T-helper 17 cell (primary cell): ENCODE measurements around the gene FBXO44. TPM values are rescaled to one million over a fixed set of nuclear protein-coding genes. Genes with fewer than 3 reads are reported as not detected.

ENCODE experiments used
- ATAC-seq: fragments of 150-1000 bp; cut with Tn5 transposase; 2 replicates; pipeline ENCODE4 v1.10.0; 2021; ENCODE audit warnings: mild to moderate bottlenecking, moderate library complexity
- DNase-seq, 3 donors: peaks; one replicate each; pipeline versions ENCODE4 v3.0.0 to v3.0.0-alpha.2; 2020 to 2021
- H3K9me3 ChIP-seq: one replicate; pipeline ENCODE4 v1.7.0; 2013; ENCODE audit warnings: low read length, mild to moderate bottlenecking; ENCODE audit not compliant: control insufficient read depth, poor library complexity, severe bottlenecking
- H3K27ac Mint-ChIP-seq: one replicate; pipeline ENCODE4 v1.8.0; 2022; ENCODE audit warnings: mild to moderate bottlenecking, moderate library complexity, mixed read lengths
- H3K27me3 Mint-ChIP-seq: one replicate; pipeline ENCODE4 v1.8.0; 2022; ENCODE audit warnings: mixed read lengths
- H3K36me3 Mint-ChIP-seq: one replicate; pipeline ENCODE4 v1.8.0; 2022; ENCODE audit warnings: low read depth, mixed read lengths
- H3K4me1 Mint-ChIP-seq: one replicate; pipeline ENCODE4 v1.8.0; 2022; ENCODE audit warnings: mild to moderate bottlenecking, mixed read lengths
- H3K4me3 Mint-ChIP-seq: one replicate; pipeline ENCODE4 v1.8.0; 2022; ENCODE audit warnings: mild to moderate bottlenecking, moderate library complexity, mixed read lengths
- total RNA-seq, 4 donors: library from RNA in 2 of 4; stranded (reverse) in 2 of 4; gene quantifications; one replicate each; pipeline ENCODE4 v1.2.3 and lab custom pipeline; 2022 to 2026

FBXO44 gene
- total RNA-seq, 2 donors from 2014 or later: 36.2 to 36.5 TPM

DNA sequence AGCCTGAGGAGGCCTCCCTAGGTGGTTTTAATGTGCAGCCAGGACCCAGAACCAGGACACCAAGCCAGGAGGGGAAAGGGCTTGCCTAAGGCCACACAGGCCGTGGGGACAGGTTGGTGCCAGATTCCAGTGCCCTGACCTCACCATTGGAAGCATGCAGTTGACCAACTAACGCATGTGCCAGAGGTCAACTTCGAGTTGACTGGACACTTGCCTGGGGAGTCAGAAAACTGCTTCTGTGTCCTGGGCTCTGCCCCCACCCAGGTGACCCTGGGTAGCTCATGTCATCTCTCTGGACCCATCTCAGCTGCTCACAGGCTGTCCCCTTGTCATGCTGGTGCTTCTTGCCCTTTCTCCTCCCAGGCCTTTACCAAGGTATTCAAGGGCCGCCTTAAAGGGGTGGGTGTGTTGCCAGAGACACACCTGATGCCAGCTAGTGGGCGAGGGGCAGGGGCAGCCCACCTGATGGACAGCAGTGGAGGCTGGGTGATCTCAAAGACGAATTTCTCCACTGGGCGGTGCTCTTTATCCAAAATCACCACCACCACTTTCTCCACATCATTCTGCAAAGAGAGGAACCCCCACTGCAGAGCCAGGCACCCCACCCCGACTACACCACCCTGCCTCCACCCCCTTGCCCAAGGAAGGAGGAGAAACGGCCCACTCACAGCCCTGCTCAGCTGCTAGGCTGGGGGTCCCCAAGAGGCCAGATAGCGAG, 21.9 kb downstream of the FBXO44 start:
- Mint-ChIP-seq H3K27ac (no peak overlapping the region), H3K36me3 (no peaks in the 10 kb centered on the region), H3K27me3 (no peaks in the 10 kb centered on the region), H3K4me3 (no peak overlapping the region), H3K4me1 (peaks cover 13% of the 10 kb centered on the region)
- no peaks in the 10 kb centered on the region for H3K9me3 ChIP-seq
- ATAC-seq: no peak
- DNase-seq: no peak

DNA sequence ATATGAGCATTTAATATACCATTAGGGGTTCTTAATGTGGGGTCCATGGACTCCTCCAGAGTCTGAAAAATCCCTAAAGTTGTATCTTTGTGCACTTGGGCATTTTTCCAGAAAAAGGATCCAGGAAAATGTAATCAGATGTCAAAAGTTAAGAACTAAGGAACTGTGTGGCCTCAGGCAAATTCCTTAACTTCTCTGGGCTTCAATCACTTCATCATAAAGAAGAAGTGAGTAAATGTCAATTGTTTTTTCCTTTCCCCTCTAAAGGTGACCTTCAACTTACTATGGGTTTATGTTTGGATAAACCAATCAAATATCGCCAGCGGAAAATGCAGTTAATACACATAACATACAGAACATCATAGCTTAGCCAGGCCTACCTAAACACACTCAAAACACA, 23.8 kb downstream of the FBXO44 start:
- Mint-ChIP-seq H3K27me3 (no peaks in the 10 kb centered on the region), H3K4me3 (no peak overlapping the region), H3K4me1 (peaks cover 18% of the 10 kb centered on the region), H3K27ac (no peak overlapping the region), H3K36me3 (no peaks in the 10 kb centered on the region)
- ATAC-seq (no peak), DNase-seq (no peak)
- no peaks in the 10 kb centered on the region for H3K9me3 ChIP-seq

DNA sequence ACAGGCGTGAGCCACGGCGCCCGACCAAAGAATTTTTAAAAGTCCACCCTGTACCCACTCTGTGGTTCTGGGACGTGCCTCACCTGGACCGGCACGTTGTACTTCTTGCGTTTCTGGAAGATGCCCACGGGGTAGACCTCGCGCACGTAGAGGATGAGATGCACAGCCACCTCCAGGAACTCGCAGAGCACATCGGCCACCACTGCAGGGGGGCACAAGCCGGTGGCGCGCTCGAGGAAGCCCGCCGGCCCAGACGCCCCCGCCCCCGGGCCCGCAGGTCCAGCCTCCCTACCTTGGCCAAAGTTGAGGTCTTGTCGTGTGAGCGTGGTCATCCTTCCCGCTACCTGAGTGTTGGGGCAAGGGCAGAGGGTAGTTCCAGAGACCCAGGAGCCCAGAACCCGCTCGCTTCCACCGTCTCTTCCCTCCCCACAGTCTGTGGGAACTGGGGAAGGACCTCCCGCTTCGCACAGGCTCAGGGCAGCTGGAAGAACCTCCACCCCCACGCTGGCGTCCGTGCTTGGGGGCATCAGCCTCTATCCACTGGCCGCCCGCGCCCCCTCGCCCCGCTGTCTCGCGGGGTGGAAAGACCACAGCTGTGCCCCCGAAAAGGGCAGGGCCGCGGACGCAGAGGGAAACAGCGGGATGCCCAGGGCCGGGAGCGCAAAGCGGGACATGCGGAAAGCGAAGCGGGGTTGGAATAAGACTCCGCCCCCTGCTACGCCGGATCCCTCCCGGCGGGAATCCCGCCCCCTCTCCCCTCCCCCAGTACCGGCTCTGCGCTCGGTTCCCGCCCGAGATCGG, 25.8 kb downstream of the FBXO44 start:
- Mint-ChIP-seq H3K27ac (peak overlapping the region; percentile 34), H3K4me1 (peaks cover 18% of the 10 kb centered on the region), H3K27me3 (no peaks in the 10 kb centered on the region), H3K36me3 (no peaks in the 10 kb centered on the region), H3K4me3 (peak overlapping the region; percentile 93)
- no peaks in the 10 kb centered on the region for H3K9me3 ChIP-seq
- ATAC-seq (peak; percentile 4), DNase-seq (no peak)

DNA sequence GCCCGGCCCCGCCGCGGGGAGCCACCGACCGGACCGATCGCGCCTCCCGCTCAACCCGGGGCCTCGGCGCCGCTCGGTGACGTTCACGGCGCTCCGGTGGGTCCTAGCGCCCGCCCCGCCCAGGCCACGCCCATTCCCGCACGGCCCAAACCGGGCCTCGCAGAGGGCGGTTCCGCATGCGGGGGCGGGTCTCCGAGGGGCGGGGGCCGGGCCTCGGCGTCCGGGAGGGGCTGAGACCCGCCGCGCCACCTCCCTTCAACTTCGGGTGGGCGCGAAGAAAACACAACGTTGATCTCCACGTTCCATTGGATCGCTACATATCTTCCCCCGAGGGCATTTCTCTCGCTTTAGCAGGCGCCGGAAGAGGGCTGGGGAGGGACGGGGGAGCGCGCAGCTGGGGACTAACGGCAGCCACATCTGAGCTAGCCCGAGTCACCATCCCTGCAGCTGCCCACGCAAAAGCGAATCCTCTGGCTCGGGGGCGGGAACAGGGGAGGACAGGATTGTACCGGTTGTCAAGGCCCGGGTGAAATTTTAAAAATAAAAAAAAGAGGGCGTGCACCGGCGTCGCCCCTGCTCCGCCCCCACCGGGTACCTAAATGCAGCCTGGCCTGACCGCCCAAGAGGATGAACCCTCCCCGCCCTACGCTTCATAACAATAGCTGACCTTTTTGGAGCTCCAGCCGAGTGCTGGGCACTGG, 26.5 kb downstream of the FBXO44 start, which contains the start of gene MAD2L2:
Gene MAD2L2, minus strand, starts transcription at position 78 of the 701 bp plus-strand sequence. CDS start 547 bp downstream, outside the sequence.
- H3K9me3 ChIP-seq: no peaks in the 10 kb centered on the region
- H3K27ac Mint-ChIP-seq: peak within 1 kb of the TSS; percentile 86
- no peaks in the 10 kb centered on the region for H3K27me3 Mint-ChIP-seq
- H3K4me1 Mint-ChIP-seq: peaks cover 18% of the 10 kb centered on the region
- ATAC-seq (peak; percentile 95), DNase-seq (peak; percentile 84 to 96 (median 90))
- peak within 1 kb of the TSS; percentile 93 for H3K4me3 Mint-ChIP-seq
- H3K36me3 Mint-ChIP-seq: peaks cover 2% of the 10 kb centered on the region

DNA sequence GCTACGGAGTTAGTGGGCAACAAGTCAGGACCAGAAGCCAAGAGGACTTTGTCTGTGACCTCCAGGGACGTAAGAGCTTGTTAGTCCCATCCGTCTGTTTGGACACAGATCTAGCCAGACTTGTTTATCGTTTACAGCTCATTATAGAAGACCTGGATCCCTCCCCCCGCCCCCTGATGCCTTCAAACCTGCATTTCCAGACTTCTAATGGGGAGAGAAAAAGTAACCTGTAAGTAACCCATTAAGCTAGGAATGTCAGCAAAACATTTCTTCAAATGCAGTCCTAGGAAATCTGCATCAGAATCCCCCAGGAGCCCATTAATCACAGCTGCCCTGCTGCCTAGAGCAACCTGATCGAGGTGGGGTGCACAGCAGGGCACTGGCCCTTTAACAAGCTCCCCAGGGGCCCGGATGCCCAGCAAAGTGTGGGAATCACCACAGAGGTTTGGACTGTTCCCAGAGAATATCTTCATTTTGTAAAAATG, 27.7 kb downstream of the FBXO44 start:
- DNase-seq (no peak), ATAC-seq (no peak)
- H3K27me3 Mint-ChIP-seq: no peaks in the 10 kb centered on the region
- peaks cover 2% of the 10 kb centered on the region for H3K36me3 Mint-ChIP-seq
- peak overlapping the region; percentile 93 for H3K4me3 Mint-ChIP-seq
- peaks cover 18% of the 10 kb centered on the region for H3K4me1 Mint-ChIP-seq
- H3K27ac Mint-ChIP-seq: no peak overlapping the region
- H3K9me3 ChIP-seq: no peaks in the 10 kb centered on the region

DNA sequence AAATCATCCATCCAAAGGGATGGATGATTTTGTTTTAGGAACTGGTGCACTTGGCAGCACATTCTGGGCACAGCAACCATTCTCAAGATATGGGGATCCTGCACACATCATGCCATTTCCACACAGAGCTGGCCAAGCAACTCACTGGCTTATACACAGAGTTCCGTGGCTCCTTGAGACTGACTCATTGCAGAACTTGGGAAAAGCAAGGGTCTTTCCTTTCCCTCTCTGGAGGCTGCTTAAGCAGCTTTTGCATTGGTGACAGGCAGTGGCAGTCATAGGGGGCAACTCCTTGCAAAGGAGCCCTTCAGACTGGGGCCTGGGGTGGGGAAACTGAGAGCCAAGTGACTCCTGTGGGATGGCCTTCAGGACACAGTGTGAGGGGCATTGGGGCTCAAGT, 28.1 kb downstream of the FBXO44 start:
- Mint-ChIP-seq H3K36me3 (peaks cover 2% of the 10 kb centered on the region), H3K4me3 (no peak overlapping the region), H3K27me3 (peaks cover 4% of the 10 kb centered on the region), H3K27ac (no peak overlapping the region), H3K4me1 (peaks cover 18% of the 10 kb centered on the region)
- ATAC-seq: no peak
- no peak for DNase-seq
- H3K9me3 ChIP-seq: no peaks in the 10 kb centered on the region

DNA sequence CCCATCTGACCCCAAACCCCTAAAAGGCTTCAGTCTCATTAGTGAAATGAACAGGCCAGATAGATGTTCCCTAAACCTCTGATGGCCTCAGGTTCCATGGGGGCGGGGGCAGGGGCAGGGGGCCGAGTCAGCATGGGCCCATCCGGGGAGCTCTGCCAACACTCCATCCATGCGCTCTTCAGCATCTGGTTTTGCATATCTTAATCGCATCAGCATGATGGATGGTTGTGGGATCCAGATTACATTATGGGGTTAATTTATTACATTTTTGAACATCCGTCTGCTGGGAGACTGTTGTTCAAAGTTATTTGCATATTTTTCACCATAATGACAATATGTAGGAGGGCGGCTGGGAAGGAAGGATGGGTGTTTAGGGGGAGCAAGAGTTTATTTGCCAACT, 29.4 kb downstream of the FBXO44 start:
- DNase-seq: no peak
- Mint-ChIP-seq H3K4me1 (peaks cover 11% of the 10 kb centered on the region), H3K27me3 (peaks cover 16% of the 10 kb centered on the region), H3K4me3 (no peak overlapping the region), H3K27ac (no peak overlapping the region), H3K36me3 (peaks cover 2% of the 10 kb centered on the region)
- H3K9me3 ChIP-seq: no peaks in the 10 kb centered on the region
- no peak for ATAC-seq

DNA sequence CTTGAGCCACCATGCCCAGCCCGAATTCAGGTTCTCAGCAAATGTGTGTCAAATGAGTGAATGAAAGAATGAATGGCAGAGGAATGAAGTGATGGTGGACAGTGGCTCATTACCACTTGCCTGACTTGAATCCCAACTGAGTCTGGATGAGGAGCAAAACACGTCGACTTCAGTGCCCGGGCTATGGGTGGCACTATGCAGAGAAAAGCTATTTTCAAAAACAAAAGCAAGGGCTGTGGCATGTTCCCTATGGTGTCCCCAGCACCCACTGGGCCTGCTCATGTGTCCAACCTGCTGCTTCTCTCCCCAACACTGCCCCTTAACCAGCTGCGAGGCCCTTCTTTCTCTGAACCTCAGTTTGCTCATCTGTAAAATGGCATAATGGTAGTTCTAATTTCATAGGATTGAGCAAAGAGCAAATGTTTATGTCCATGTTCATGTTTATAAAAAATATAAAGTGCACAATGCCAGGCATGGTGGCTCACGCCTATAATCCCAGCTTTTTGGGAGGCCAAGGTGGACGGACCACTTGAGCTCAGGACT, 30.6 kb downstream of the FBXO44 start:
- ATAC-seq: no peak
- H3K4me1 Mint-ChIP-seq: peaks cover 12% of the 10 kb centered on the region
- no peak overlapping the region for H3K4me3 Mint-ChIP-seq
- DNase-seq: no peak
- H3K27ac Mint-ChIP-seq: no peak overlapping the region
- no peaks in the 10 kb centered on the region for H3K9me3 ChIP-seq
- peaks cover 25% of the 10 kb centered on the region for H3K27me3 Mint-ChIP-seq
- H3K36me3 Mint-ChIP-seq: peaks cover 7% of the 10 kb centered on the region

DNA sequence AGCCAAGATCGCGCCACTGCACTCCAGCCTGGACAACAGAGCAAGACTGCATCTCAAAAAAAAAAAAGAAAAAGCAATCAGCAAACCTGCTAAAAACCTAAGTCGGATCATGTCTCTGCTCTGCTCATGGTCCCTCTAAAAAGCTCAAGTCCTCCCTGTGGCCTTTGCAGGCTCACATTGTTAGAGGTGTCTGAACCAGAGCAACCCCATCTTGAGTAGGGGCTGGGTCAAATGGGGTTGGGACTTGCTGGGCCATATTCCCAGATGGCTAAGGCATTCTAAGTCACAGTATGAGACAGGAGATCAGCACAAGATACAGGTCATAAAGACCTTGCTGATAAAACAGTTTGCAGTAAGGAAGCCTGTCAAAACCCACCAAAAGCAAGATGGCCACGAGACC, 33.8 kb downstream of the FBXO44 start:
- Mint-ChIP-seq H3K4me1 (peaks cover 20% of the 10 kb centered on the region), H3K27ac (no peak overlapping the region), H3K4me3 (no peak overlapping the region)

DNA sequence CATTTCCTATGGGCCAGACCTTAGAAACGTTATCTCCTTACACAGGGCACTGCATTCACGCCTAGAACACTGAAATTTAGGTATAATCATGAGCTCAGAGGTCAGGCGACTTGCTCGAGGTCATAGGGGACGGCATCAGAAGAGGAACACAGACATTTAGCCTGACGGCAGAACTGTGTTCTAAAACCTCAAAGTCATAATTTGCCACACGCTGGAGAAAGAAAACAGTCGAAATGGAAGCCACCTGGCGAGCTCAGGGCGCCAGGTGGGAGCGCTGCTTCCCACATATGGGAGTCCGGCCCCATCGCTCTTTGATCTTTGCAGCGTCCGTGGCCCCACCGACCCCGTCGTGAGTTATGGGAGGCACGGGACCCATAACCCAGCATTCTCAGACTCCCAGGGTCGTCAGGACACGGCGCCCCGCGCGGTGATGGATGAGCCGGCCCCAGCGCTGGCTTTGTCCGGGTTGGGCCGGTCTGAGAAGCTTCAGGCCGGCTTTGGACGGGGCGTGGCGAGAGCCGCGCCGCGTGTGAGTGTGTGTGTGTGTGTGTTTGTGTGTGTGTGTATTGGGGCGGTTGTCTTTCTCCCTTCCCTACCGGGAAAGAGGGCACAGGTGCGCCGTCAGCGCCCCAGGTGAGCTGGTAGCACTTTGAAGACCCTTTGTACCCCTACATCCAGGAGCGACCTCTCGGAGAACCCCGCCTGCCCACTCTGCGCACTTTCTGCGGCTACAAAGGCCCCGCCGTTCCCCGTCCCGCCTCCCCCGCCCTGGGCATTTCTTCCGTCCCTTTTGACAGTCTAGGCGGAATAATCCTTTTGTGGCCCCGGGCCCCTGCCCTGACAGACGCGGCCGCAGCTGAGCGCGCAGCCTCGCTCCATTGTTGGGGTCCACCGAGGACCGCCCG, 36.0 kb downstream of the FBXO44 start:
- no peaks in the 10 kb centered on the region for H3K9me3 ChIP-seq
- Mint-ChIP-seq H3K27ac (no peak overlapping the region), H3K27me3 (peaks cover 51% of the 10 kb centered on the region), H3K36me3 (peaks cover 16% of the 10 kb centered on the region), H3K4me3 (peak overlapping the region; percentile 83), H3K4me1 (peaks cover 23% of the 10 kb centered on the region)
- no peak for ATAC-seq
- no peak for DNase-seq

More for the DNA sequence above, 33.8 kb downstream of the FBXO44 start:
- no peak for ATAC-seq
- peaks cover 11% of the 10 kb centered on the region for H3K36me3 Mint-ChIP-seq
- H3K9me3 ChIP-seq: no peaks in the 10 kb centered on the region
- H3K27me3 Mint-ChIP-seq: peaks cover 43% of the 10 kb centered on the region
- DNase-seq: no peak

DNA sequence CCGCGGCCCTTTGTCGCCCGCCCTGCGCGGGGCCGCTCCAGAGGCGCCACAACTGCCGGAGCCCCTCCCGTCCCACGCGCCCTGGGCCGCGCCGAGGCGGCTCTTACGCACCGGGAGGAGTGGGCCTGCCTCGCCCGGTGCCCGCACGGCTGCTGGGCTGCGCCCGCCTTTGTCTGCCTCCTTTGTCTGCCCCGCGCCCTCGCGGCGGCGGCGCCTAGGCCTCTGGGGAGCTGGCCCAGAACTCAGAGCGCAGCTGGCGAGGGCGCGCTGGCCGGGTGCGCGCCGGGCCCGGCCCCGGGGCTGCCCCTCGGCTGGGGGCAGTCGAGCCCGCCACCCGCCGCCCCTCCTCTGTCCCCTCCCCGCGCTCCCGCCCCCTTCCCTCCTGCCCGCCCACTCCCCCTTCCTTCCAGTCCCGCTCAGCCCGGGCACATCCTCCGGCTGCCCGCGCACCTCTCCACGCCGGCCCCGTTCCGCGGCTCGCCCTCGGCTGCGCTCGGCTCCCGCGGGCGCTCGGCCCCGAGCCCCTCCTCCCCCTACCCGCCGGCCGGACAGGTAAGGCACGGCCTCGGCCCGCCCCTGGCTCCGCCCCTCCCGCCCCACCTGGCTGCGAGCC, 36.7 kb downstream of the FBXO44 start, which contains the start of gene DRAXIN:
Gene DRAXIN, plus strand, starts transcription at position 409 of the 613 bp plus-strand sequence. CDS start 14,549 bp downstream, outside the sequence.
- Mint-ChIP-seq H3K4me1 (peaks cover 23% of the 10 kb centered on the region), H3K27me3 (peaks cover 51% of the 10 kb centered on the region), H3K36me3 (peaks cover 14% of the 10 kb centered on the region), H3K4me3 (peak within 1 kb of the TSS; percentile 89), H3K27ac (no peak within 1 kb of the TSS)
- no peaks in the 10 kb centered on the region for H3K9me3 ChIP-seq
- ATAC-seq (peak; percentile 27), DNase-seq (no peak)
